GM19463 (cell line): Measurements from ENCODE around the gene AOC2.

Experiments
- ATAC-seq: cut with Tn5 transposase; IDR thresholded peaks from one replicate; pipeline ENCODE4 v1.9.1; 2021; ENCODE audit warnings: mild to moderate bottlenecking, moderate library complexity; ENCODE audit not compliant: unreplicated experiment

Gene AOC2, protein sequence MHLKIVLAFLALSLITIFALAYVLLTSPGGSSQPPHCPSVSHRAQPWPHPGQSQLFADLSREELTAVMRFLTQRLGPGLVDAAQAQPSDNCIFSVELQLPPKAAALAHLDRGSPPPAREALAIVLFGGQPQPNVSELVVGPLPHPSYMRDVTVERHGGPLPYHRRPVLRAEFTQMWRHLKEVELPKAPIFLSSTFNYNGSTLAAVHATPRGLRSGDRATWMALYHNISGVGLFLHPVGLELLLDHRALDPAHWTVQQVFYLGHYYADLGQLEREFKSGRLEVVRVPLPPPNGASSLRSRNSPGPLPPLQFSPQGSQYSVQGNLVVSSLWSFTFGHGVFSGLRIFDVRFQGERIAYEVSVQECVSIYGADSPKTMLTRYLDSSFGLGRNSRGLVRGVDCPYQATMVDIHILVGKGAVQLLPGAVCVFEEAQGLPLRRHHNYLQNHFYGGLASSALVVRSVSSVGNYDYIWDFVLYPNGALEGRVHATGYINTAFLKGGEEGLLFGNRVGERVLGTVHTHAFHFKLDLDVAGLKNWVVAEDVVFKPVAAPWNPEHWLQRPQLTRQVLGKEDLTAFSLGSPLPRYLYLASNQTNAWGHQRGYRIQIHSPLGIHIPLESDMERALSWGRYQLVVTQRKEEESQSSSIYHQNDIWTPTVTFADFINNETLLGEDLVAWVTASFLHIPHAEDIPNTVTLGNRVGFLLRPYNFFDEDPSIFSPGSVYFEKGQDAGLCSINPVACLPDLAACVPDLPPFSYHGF

DNA sequence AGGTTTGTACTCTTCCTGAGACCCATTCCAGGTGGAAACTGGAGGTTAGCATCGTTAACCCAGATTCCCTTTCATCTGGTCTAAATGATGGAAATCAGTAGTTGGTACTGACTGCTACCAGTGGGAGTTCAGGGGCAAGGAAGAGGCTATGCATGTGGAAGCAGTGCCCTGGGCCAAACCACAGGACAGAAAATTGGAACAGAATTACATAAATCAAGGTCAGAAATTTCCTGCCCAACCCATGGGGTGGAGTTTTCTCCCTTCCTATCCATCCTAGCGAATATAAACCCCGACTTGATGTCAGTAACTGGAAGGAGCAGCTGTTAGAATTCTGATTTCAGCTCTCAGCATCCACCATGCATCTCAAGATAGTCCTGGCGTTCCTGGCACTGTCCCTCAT, at the start of gene AOC2:
AOC2 (plus strand) TSS at position 310 of the 400 bp plus-strand sequence; CDS start at position 357, 47 bp downstream.
- ATAC-seq = no peak

DNA sequence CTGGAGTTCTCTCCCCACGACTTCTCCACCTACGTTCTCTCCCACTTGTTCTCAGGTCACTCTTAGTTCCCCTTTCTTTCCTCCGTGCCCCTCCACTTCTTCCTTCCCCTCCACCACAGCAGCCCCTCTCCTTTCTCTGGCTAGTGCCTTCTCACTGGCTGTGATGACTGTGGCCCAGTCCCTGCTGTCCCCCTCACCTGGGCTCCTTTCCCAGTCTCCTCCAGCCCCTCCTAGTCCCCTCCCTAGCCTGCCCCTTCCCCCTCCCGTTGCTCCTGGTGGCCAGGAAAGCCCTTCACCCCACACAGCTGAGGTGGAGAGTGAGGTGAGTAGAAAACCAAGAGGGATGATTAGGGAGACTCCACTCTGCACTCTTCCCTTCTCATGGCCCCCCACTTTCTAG, 49.3 kb upstream of the AOC2 start:
- no peak for ATAC-seq

DNA sequence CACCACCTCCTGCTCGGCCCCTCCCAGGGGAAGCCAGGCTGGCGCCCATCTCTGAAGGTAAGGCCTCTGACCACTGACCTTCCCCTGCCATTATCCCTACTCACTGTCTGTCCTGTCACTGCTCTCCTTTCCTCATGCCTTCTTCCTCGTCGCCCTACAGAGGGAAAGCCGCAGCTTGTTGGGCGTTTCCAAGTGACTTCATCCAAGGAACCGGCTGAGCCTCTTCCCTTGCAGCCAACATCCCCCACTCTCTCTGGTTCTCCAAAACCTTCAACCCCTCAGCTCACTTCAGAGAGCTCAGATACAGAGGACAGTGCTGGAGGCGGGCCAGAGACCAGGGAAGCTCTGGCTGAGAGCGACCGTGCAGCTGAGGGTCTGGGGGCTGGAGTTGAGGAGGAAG, 48.9 kb upstream of the AOC2 start:
- ATAC-seq = no peak

DNA sequence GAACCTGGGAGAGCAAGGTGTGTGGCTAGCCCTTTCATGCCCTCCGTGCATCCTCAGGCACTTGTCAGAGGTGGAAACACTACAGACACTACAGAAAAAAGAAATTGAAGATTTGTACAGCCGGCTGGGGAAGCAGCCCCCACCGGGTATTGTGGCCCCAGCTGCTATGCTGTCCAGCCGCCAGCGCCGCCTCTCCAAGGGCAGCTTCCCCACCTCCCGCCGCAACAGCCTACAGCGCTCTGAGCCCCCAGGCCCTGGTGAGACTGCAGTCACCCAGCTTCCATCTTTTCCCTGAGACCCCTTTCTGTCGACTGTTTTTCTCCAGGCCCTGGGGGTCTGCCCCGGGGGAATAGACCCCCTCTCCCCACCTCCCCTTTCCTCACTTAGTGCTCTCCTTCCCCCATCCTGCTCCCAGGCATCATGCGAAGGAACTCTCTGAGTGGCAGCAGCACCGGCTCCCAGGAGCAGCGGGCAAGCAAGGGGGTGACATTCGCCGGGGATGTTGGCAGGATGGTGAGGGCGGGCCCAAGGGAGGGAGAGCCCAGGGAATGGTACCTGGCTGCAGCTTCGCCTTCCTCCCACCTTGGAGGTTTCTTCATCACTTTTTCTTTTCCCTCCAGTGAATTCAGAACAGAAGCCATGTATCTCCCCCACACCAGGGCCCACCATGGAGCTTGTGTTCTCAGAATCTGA, 48.2 kb upstream of the AOC2 start:
- no peak for ATAC-seq

DNA sequence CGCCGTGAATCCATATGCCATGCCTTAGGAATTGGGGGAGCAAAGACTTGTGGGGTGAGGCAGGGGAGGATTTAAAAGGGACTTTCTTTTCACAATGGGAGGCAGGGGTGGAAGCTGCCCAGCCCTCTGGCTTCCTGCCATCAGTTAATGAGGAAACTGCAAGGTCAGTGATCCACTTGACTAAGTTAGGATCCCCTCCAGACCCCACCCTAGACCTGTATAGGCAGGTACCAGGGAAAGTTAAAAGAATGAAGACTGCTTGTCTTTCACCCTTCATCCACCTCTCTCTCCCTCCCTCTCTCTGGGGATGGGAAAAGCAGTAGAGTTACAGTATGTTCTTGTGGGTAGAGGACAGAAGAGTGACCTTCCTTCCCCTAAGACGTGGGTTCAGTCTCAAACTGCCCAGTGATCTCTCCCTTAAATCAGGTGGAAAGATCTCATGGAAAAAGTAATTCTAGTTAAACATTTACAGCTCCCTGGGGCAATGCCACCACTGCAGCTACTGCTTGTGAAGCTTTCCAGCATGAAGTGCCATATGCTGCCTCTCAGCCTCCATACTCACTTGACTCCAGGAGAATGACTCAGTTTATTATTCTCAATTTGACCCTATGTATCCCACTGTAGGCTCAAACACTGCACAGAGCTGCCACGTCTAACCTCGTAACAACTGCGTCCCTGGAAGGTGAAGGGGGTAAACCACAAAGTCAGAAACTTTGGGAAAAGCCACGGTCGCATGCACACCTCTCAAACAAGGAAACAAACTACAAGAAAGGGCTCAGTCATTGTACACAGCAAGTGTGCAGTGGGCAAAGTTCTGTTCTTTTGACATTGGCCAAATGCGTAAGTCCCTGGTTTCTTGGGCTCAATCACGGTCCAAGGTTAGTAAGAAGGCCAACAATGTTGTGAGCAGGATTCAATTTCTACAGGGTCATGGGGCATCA, 47.0 kb upstream of the AOC2 start:
- ATAC-seq = no peak

DNA sequence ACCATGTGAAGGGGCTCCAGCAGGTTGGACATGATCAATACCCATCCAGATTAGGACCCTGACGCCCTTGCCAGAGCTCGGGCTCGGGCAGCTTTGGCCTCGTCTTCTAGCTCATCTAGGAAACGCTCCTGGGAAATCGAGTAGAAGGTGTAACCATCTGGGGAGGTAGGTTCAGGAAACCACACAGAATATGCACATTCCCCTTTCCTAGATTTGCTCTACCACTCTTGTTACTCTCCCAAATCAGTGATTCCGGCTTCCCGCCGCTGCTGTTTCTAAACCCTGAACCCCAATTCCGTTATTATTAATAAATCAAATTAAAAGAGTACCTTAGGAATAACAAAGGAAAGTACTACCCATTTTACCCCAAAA, 46.4 kb upstream of the AOC2 start:
- ATAC-seq = no peak

DNA sequence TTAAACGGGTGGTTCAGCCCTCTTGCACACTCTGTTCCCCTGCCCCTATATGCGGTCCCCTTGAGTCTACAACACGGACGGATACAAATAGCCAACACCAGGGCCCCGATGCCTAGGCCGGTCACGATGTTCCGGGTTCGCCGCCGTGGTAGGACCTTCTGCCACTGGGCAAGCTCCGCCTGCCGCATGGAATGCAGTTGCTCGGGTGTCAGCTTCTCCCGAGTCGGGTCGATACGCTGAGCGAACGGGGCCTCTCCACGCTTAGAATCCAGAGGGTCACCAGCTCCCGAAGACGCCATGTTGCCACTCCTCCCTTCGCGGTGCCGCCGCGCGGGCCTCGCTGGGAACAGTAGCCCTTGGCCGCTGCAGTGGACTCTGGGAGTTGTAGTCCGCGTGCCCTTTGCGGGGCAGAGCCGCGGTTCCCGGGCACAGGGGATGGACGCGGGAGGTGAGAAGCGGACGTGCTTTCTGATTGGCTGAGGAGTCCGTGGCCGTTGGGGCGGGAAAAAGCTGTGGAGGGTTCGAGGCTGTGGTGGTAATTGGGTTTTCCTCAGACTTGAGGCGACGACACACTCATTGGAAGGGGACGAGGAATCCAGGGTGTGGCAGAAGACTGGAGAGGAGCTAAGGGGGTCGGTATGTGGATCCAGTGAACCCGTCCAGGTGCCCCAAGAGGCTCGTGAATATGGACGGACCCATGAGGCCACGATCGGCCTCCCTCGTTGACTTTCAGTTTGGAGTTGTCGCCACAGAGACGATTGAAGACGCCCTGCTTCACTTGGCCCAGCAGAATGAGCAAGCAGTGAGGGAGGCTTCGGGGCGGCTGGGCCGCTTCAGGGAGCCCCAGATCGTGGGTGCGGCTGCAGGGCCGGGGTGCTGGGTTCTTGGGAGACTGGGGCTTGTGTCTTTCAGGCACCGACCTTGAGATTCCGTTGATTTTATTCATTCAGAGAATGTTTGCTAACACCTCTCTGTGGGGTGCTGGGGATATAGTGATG, 45.7 kb upstream of the AOC2 start, which contains the start of the genes CNTD1 and COA3:
CNTD1 (plus strand) TSS at position 479 of the 998 bp plus-strand sequence; CDS start at position 686, 207 bp downstream.
COA3 (minus strand) TSS at position 322 of the 998 bp plus-strand sequence; CDS start at position 299, 23 bp downstream.
- ATAC-seq = peak; percentile 93

DNA sequence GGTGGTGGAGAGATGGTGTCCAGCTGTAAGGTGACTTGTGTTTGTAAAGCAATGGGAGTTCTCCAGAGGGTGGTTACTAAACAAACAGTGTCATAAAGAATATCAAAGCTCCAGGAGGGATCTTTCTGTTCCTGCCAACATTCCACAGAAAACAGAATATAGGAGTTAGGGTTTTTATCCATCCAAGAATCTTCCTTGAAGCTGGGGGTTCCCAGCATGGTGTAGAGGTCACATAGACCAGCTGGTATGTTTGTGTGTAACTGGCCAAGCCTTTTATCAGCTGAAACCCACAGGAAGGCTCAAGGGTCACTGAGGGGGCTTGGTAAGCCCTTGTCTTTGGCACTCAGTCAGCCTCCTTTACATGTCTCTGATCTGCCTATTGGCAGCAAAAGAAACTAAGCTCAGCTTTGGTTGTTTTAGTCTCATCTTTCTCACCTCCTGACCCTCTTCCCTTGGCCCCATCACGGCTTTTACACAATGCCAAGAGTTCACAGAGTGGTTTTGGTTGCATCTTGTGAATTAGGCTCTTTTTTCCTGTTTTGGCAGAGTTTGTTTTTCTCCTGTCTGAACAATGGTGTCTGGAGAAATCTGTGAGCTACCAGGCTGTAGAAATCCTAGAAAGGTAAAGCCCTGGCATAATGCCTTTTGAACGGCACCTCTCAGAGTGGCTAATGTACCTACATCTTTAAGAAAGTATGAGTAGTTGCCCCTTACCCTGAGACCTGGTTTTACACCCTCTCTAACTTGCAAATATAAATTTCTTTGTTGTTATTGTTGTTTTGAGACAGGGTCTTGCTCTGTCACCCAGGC, 41.1 kb upstream of the AOC2 start:
- ATAC-seq = no peak

DNA sequence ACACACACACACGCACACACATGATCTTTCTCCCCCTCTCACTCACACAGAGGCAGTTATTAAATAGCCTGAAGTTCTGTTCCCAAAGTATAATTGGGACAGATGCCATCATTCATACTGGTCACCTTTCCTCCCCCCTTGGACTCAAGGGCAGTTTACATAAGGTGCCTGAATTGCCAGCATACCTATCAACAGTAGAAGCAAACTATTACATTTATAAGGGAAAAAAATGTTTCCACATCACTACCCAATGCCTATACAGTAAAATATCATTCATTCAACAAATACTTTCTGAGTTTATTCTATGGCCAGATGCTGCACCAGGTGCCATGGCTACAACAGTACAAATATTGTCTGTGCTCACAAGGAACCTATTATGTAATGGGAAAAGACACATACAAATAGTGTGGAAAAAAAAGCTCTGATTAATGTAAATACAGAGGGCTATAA, 39.4 kb upstream of the AOC2 start:
- ATAC-seq = no peak

DNA sequence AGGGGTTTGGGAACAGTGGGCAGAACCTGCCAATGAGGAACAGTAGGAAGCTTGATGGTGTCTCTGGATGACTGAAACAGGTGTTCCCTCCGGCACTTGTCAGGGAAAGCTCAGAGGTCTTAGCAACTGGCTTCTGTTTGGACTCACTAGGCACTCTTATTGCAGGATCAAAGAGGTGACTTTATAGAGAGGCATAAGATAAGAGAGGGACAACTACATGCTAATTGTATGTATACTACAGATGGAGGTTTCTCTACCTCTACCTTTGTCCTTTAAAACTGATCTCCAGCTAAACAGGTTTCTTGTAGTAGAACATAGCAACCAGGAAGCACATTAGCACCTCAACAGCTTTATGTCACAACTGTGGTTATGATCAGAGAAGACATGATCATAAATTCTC, 38.1 kb upstream of the AOC2 start:
- ATAC-seq = no peak

DNA sequence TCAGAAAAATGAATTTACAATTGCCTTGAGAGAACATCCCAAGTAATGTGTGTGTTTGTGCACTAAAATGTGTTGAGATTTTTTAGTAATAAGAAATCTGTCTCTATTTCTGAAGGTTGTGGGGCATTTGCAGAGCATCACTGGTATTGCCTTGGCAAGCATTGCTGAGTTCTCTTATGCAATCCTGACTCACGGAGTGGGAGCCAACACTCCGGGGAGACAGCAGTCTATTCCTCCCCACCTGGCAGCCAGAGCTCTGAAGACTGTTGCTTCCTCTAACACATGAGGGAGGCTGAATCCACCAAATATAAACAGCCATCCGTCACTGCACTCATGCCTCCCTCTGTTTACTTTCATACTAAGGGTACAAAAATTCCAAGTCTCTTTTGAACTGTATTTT, 35.1 kb upstream of the AOC2 start:
- ATAC-seq = no peak

DNA sequence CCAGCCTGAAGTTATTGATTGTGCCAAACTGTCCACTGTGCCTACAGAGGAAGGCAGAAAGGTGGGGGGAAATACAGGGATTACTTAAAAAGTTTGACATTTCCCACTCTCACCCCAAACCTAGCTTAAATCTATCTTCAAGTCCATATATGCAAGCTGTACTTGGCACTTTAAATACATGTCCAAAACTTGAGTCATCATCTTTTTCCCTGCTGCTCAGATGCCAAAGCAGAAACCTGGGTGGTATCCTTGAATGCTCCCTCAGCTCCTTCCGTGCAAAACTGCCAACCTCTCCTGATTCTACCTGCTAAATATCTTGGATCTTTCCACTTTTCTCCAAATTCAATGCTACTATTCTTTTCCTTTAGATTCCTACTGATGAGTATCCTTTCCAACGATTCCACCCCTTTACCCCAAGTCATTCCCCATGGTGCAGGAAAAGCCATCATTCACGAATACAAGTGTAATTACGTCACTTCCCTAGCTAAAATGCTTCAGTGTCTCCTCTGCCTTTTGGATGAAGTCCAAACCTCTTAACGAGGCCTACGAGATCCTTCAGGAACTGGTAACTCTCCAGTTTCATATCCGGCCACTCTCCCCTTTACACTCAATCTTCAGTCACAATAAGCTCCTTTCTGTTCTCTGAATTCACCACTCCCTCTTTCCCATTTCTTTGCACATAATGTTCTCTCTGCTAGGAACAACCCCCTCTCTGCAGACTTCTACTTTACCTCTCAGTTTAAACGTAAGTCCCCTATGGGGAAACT, 29.6 kb upstream of the AOC2 start:
- ATAC-seq = no peak

DNA sequence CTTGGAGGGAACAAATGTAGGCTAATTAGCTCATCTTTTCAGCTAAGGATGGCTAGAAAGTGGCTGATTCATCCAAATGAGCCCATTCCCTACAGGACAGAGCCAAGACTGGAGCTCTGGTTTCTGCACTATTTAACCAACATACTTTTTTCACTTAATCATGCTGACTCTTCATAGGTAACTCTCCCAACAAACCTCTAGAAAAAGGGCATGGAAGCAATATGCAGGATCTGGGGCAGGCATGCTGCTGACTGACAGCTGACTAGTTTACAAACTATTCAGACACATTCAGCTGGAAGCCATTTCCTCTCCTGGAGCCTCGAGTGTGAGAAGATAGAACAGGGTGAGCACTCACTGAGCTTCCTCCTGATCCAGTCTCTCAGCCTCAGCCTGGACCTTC, 26.5 kb upstream of the AOC2 start:
- ATAC-seq = no peak

DNA sequence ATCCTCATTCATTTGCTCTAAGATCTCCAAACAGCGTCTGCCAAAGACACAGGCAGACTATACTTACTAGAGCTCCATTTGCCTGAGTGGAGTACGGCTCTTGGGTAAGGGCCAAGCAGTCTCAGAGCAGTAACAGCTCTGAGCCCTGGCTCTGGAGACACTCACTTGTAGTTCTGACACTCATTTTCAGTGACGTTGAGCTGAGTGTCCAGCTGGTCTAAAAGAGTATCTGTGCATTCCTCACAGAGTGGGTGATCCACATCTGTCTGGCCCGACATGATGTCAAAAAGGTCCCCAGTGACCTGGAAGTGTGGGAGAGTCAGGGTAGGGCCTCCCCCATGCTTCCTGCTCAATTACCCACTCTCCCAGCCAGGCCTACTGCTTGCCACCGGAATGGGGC, 26.0 kb upstream of the AOC2 start:
- no peak for ATAC-seq

DNA sequence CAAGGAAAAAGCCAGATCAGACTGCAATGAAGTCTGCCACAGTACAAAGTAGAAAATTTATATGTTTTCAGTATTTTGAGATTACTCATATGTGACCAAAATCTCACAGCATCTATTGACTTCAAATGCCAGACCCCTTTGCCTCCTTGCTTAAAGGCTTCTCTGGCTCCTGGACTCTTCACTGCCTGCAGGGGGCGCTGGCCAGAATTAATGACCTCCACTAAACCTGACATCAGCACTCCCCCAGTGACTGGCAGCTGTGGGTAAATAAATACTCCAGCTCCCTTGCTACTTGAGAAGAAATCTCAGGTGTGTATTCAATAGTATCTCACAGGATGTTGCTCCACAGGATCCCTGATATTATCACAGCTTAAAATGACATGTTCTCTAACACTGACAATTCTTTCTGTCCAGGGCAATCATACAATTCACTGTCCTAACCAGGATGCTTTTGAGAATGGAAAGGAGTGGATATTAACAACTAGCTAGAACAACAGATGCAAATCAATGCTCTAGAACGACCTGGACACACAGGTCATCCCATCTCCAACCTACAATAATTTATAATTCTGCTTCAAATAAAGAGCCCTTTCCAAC, 24.3 kb upstream of the AOC2 start:
- no peak for ATAC-seq

DNA sequence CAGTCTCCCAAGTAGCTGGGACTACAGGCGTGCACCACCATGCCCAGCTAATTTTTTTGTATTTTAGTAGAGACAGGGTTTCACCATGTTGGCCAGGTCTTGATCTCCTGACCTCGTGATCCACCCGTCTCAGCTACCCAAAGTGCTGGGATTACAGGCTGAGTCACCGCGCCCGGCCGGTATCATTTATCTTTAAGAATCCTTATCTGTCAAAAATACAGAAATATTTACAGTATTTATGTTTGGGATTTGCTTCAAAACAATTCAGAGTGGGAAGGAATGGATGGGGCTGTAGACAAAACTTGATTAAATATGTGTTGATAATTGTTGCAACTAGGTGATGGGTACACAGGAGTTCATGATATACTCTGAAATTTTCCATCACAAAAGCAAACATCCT, 23.2 kb upstream of the AOC2 start:
- ATAC-seq = no peak

DNA sequence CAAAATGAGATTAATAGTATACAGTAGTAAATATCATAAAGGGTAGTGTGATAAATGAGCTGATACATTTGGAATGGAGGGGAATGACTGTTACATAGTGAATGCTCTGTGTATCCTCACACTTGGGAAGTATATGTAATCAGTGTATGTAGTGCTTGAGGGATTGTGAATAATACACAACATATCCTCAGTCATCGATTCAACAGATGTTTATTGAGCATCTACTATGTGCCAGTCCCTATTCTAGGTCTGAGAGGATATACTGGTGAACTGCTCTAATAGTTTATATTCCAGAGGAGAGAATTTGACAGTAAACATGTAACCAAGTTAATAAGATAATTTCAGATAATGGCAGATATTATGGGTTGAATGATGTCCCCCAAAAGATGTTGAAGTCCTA, 16.9 kb upstream of the AOC2 start:
- no peak for ATAC-seq
